ENCODE results near the gene SSBP3. TPM values are rescaled to one million over a fixed set of nuclear protein-coding genes. Genes with fewer than 3 reads are reported as not detected.
"Not testable (repeated sequence)": the region's sequence is repeated elsewhere in the genome, so short reads cannot be mapped to it uniquely, and the experiment has no call there.

The SSBP3 gene
- total and polyA plus RNA-seq, 2 donors from 2014 or later = 33.3 to 49.6 TPM

GRCh38 chr1:54425152-54425584 is 19.0 kb upstream of the SSBP3 start:
- no peak overlapping the region for H3K9ac ChIP-seq (ENCODE audit: low read length in 3 of 3)
- DNase-seq = peak in 1 of 5 donors; percentile 7
- no peaks in the 10 kb centered on the region for H3K27me3 ChIP-seq (ENCODE audit: control insufficient read depth, insufficient read depth, low read length)
- no peak overlapping the region for H3K4me3 ChIP-seq (ENCODE audit: low read length in 3 of 3)
- intact Hi-C loops (cut with DNase I) = no loop called here
- no peak for TF ChIP-seq CTCF (IDR thresholded peaks at IDR 0.05; ENCODE audit: borderline replicate concordance, extremely low read depth, insufficient read depth)
- H3K4me1 ChIP-seq (ENCODE audit: control insufficient read depth in 2 of 3, insufficient read depth in 2 of 3, low read depth in 1 of 3, low read length in 3 of 3) = no peaks in the 10 kb centered on the region
- no peaks in the 10 kb centered on the region for H3K9me3 ChIP-seq (ENCODE audit: control insufficient read depth in 2 of 3, insufficient read depth in 1 of 3, low read length in 3 of 3)
- no peak overlapping the region for H3K27ac ChIP-seq (ENCODE audit: low read depth in 2 of 2, low read length in 2 of 2)
- no peak for FAIRE-seq
- H3K36me3 ChIP-seq (ENCODE audit: control insufficient read depth in 2 of 3, insufficient read depth in 3 of 3, low read length in 3 of 3) = no peaks in the 10 kb centered on the region

- FAIRE-seq (no peak), DNase-seq (no peak)
- no peak overlapping the region for H3K27ac ChIP-seq (ENCODE audit: low read depth in 2 of 2, low read length in 2 of 2)
- no peak for TF ChIP-seq CTCF (IDR thresholded peaks at IDR 0.05; ENCODE audit: borderline replicate concordance, extremely low read depth, insufficient read depth)
- no peak overlapping the region for H3K9ac ChIP-seq (ENCODE audit: low read length in 3 of 3)
- H3K36me3 ChIP-seq (ENCODE audit: control insufficient read depth in 2 of 3, insufficient read depth in 3 of 3, low read length in 3 of 3) = no peaks in the 10 kb centered on the region
- no peaks in the 10 kb centered on the region for H3K27me3 ChIP-seq (ENCODE audit: control insufficient read depth, insufficient read depth, low read length)
- intact Hi-C loops (cut with DNase I) = no loop called here
- no peak overlapping the region for H3K4me3 ChIP-seq (ENCODE audit: low read length in 3 of 3)
- H3K9me3 ChIP-seq (ENCODE audit: control insufficient read depth in 2 of 3, insufficient read depth in 1 of 3, low read length in 3 of 3) = no peaks in the 10 kb centered on the region
- no peaks in the 10 kb centered on the region for H3K4me1 ChIP-seq (ENCODE audit: control insufficient read depth in 2 of 3, insufficient read depth in 2 of 3, low read depth in 1 of 3, low read length in 3 of 3)
Measured at GRCh38 chr1:54424398-54424797, 18.2 kb upstream of the SSBP3 start.

GRCh38 chr1:54421101-54421504 is 14.9 kb upstream of the SSBP3 start:
- H3K27ac ChIP-seq (ENCODE audit: low read depth in 2 of 2, low read length in 2 of 2) = no peak overlapping the region
- FAIRE-seq (no peak), DNase-seq (no peak)
- TF ChIP-seq CTCF (IDR thresholded peaks at IDR 0.05; ENCODE audit: borderline replicate concordance, extremely low read depth, insufficient read depth) = no peak
- H3K9ac ChIP-seq (ENCODE audit: low read length in 3 of 3) = no peak overlapping the region
- intact Hi-C loops (cut with DNase I) = no loop called here
- no peaks in the 10 kb centered on the region for H3K9me3 ChIP-seq (ENCODE audit: control insufficient read depth in 2 of 3, insufficient read depth in 1 of 3, low read length in 3 of 3)
- H3K27me3 ChIP-seq (ENCODE audit: control insufficient read depth, insufficient read depth, low read length) = no peaks in the 10 kb centered on the region
- no peaks in the 10 kb centered on the region for H3K4me1 ChIP-seq (ENCODE audit: control insufficient read depth in 2 of 3, insufficient read depth in 2 of 3, low read depth in 1 of 3, low read length in 3 of 3)
- no peaks in the 10 kb centered on the region for H3K36me3 ChIP-seq (ENCODE audit: control insufficient read depth in 2 of 3, insufficient read depth in 3 of 3, low read length in 3 of 3)
- H3K4me3 ChIP-seq (ENCODE audit: low read length in 3 of 3) = no peak overlapping the region

GRCh38 chr1:54418598-54418997 is 12.4 kb upstream of the SSBP3 start:
- H3K27ac ChIP-seq (ENCODE audit: low read depth in 2 of 2, low read length in 2 of 2); FAIRE-seq; intact Hi-C loops (cut with DNase I): not testable (repeated sequence)

More at GRCh38 chr1:54418598-54418997, 12.4 kb upstream of the SSBP3 start:
- not testable (repeated sequence) for H3K4me3 ChIP-seq (ENCODE audit: low read length in 3 of 3); H3K36me3 ChIP-seq (ENCODE audit: control insufficient read depth in 2 of 3, insufficient read depth in 3 of 3, low read length in 3 of 3); H3K9ac ChIP-seq (ENCODE audit: low read length in 3 of 3); H3K27me3 ChIP-seq (ENCODE audit: control insufficient read depth, insufficient read depth, low read length); H3K9me3 ChIP-seq (ENCODE audit: control insufficient read depth in 2 of 3, insufficient read depth in 1 of 3, low read length in 3 of 3); DNase-seq; H3K4me1 ChIP-seq (ENCODE audit: control insufficient read depth in 2 of 3, insufficient read depth in 2 of 3, low read depth in 1 of 3, low read length in 3 of 3)
